A673 (cell line): ENCODE results near the gene BEND3.

Experiments
- EZH2 ChIP-seq: fragments of 200-600 bp; sonication (generic); IDR thresholded peaks from 2 replicates; pipeline ENCODE4 v1.6.1; 2017; ENCODE audit warnings: borderline replicate concordance, low read depth, mild to moderate bottlenecking, mixed read lengths, antibody characterized with exemption, low read length; ENCODE audit not compliant: poor library complexity, severe bottlenecking
- TF ChIP-seq, protein P1 (sequence below): fragments of 300-800, 200-600 bp; sonication (generic); conservative IDR thresholded peaks from 2 replicates; pipeline ENCODE4 v1.5.1; 2017; ENCODE audit warnings: low read depth, mild to moderate bottlenecking, antibody characterized with exemption, low read length, moderate library complexity, mixed read lengths

DNA sequence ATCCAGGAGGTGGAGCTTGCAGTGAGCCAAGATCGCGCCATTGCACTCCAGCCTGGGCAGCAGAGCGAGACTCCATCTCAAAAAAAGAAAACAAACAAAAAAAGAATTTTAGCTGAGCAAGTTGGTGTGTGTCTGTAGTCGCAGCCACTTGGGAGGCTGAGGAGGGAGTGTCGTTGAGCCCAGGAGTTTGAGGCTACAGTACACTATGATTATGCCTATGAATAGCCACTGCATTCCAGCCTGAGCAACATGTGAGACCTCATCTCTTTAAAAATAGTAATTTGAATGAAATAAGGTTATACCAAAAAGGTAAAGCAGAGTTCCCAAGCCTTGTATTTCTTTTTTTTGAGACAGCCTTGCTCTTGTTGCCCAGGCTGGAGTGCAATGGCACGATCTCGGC is 67.5 kb downstream of the BEND3 start:
- TF ChIP-seq, protein P1, sequence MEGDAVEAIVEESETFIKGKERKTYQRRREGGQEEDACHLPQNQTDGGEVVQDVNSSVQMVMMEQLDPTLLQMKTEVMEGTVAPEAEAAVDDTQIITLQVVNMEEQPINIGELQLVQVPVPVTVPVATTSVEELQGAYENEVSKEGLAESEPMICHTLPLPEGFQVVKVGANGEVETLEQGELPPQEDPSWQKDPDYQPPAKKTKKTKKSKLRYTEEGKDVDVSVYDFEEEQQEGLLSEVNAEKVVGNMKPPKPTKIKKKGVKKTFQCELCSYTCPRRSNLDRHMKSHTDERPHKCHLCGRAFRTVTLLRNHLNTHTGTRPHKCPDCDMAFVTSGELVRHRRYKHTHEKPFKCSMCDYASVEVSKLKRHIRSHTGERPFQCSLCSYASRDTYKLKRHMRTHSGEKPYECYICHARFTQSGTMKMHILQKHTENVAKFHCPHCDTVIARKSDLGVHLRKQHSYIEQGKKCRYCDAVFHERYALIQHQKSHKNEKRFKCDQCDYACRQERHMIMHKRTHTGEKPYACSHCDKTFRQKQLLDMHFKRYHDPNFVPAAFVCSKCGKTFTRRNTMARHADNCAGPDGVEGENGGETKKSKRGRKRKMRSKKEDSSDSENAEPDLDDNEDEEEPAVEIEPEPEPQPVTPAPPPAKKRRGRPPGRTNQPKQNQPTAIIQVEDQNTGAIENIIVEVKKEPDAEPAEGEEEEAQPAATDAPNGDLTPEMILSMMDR, result no peak
- no peak for TF ChIP-seq EZH2
